Colonic mucosa (tissue), 4 donors: ENCODE results near the gene GMPR2. TPM values are rescaled to one million over a fixed set of nuclear protein-coding genes. Genes with fewer than 3 reads are reported as not detected.

ENCODE experiments used
- DNase-seq: peaks from one replicate; pipeline ENCODE4 v3.0.0-alpha.2; 2020
- H3K27ac ChIP-seq: fragments of 200-600 bp; one replicate; pipeline ENCODE4 v1.8.0; 2021
- H3K27me3 ChIP-seq: fragments of 200-600 bp; one replicate; pipeline ENCODE4 v1.8.0; 2021
- H3K36me3 ChIP-seq: fragments of 200-600 bp; one replicate; pipeline ENCODE4 v1.8.0; 2021
- H3K4me1 ChIP-seq: fragments of 200-600 bp; one replicate; pipeline ENCODE4 v1.8.0; 2021; ENCODE audit warnings: mild to moderate bottlenecking
- H3K4me3 ChIP-seq: fragments of 200-600 bp; one replicate; pipeline ENCODE4 v1.8.0; 2021
- H3K9ac ChIP-seq, 2 donors: one replicate each; pipeline ENCODE4 v1.7.0; 2013; ENCODE audit warnings: control low read depth in 2 of 2, low read depth in 2 of 2, low read length in 2 of 2
- H3K9me3 ChIP-seq: fragments of 200-600 bp; one replicate; pipeline ENCODE4 v1.8.0; 2021
- intact Hi-C: fragments of 100-400 bp; cut with DNase I; formaldehyde crosslinking; loops from one replicate; pipeline ENCODE4 v1.14.1; 2022
- total RNA-seq, 2 donors: library from RNA; stranded (reverse); fragmentation: NEBNext Ultra II Directional in 1 of 2; extraction: Animal tissue kit (Norgen Biotek cat#: 25700) in 1 of 2; gene quantifications; one replicate each; pipeline ENCODE4 v1.2.1, GENCODE V29; 2021
- TF ChIP-seq, protein P1 (sequence below): fragments of 200-600 bp; IDR thresholded peaks from one replicate; pipeline ENCODE4 v1.8.0; 2022; ENCODE audit warnings: antibody characterized with exemption, mild to moderate bottlenecking
- donor health status: healthy.
- donor health status: DM: no; HTN: no; CAD: no.
- donor health status: DM: no; HTN: no; CAD: no.

Gene GMPR2
- total RNA-seq, 2 donors from 2014 or later, result 57.9 to 68.1 TPM

DNA sequence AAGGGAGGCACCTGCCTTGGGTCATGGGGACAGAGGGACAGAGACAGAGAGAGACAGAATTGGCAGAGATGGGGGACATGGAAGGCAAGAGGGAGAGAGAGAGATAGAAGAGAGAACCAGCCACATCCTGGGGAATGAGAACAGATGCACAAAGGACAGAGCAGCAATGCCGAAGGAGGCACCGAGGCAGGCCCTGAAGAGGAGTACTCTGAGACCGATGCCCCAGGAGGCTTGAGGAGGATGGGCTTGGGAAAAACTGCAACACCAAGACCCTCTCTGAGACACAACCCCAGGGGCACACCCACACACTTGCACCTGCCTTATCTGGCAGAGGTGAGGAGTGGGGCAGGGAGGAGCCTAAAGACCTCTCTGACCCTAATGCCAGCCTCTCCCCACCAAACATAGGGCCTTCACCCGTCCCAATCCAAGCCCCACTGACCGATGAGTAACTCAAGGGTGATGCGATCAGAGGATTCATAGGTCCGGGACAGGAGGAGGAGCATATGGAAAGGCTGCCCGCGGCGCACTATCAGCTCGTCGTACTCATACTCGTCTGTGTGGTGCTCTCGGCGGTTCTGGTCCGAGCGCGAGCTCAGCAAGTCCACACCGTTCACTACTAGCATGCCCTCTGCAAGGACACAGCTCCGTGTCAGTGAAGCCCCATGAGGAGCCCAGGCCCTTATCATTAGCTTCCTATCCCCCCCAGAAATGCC is 28.7 kb downstream of the GMPR2 start:
- intact Hi-C loops, result no loop called here
- Histone ChIP-seq H3K27me3 (no peaks in the 10 kb centered on the region), H3K9ac (no peak overlapping the region), H3K4me3 (no peak overlapping the region), H3K27ac (no peak overlapping the region), H3K9me3 (no peaks in the 10 kb centered on the region), H3K4me1 (no peaks in the 10 kb centered on the region), H3K36me3 (peaks cover under 1% of the 10 kb centered on the region)
- DNase-seq, result no peak
- TF ChIP-seq, protein P1, sequence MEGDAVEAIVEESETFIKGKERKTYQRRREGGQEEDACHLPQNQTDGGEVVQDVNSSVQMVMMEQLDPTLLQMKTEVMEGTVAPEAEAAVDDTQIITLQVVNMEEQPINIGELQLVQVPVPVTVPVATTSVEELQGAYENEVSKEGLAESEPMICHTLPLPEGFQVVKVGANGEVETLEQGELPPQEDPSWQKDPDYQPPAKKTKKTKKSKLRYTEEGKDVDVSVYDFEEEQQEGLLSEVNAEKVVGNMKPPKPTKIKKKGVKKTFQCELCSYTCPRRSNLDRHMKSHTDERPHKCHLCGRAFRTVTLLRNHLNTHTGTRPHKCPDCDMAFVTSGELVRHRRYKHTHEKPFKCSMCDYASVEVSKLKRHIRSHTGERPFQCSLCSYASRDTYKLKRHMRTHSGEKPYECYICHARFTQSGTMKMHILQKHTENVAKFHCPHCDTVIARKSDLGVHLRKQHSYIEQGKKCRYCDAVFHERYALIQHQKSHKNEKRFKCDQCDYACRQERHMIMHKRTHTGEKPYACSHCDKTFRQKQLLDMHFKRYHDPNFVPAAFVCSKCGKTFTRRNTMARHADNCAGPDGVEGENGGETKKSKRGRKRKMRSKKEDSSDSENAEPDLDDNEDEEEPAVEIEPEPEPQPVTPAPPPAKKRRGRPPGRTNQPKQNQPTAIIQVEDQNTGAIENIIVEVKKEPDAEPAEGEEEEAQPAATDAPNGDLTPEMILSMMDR, result no peak

DNA sequence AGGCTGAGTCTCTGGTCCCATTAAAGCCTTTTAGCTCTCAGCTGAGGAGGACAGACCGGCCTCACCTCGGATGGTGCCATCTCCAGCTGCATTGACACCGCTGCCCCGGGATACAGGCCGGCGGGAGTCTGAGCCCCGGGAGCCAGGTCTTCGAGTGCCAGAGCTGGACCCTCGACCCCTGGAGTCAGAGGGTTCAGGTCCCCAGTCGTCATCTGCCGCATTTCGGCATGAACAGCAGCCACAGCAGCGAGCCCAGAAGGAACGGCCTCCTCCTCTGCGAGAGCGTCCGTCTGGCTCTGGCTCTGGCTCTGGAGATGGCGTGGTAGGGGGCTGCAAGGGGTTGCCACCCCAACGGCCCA is 29.2 kb downstream of the GMPR2 start:
- no peak overlapping the region for H3K9ac ChIP-seq
- no peak overlapping the region for H3K4me3 ChIP-seq
- TF ChIP-seq, protein P1, result no peak
- H3K27ac ChIP-seq, result no peak overlapping the region
- no peaks in the 10 kb centered on the region for H3K27me3 ChIP-seq
- intact Hi-C loops, result no loop called here
- H3K4me1 ChIP-seq, result no peaks in the 10 kb centered on the region
- peaks cover 6% of the 10 kb centered on the region for H3K36me3 ChIP-seq
- no peaks in the 10 kb centered on the region for H3K9me3 ChIP-seq
- DNase-seq, result no peak

DNA sequence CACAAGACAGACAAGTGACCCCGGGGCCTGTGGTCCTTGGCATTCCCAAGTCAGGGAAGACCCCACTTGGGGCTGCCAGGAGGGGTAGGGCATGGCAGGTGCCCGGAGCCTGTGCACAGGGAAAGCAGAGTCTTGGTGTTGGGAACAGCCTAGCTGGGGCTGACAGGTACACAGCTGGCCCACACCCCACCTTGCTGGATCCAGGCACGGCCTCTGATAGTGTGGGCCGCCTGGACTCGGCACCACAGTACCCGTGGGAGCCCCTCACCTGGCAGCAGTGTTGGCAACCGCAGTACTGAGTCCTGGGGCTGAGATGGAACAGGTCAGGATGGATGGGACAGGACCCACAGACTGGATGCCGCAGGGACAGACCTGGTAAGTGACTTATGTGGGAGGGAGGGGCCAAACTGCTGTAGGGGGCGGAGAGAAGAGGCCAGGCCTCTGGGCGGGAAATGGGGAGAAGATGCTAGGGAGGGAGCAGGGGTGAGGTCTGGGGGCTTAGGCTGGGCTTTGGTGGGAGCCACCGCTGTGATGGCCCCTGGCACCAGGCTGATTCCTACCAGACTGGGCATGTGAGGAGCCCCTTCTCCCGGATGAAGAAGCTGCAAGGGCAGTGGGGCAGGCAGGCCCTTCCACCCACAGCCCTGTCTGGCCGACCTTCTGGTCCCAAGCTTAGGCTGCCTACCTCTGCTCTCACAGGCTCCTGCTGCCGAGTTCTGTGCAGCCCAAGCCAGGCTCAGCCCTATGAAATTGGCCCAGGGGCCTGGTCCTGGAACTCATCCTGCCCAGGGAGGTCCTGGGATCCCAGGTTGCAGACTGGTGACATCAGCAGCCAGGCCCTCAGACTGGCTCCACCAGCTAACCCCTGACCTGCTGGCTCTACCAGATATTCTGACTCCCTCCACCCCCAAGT is 30.3 kb downstream of the GMPR2 start, which contains the start of gene TGM1:
Gene TGM1 (minus strand): TSS at position 357 of the 913 bp plus-strand sequence. CDS start 825 bp downstream, outside the sequence.
- DNase-seq, result no peak
- peaks cover 7% of the 10 kb centered on the region for H3K36me3 ChIP-seq
- intact Hi-C loops, result no loop called here
- H3K9ac ChIP-seq, result no peak within 1 kb of the TSS
- H3K9me3 ChIP-seq, result no peaks in the 10 kb centered on the region
- no peaks in the 10 kb centered on the region for H3K4me1 ChIP-seq
- H3K4me3 ChIP-seq, result no peak within 1 kb of the TSS
- no peak within 1 kb of the TSS for H3K27ac ChIP-seq
- TF ChIP-seq, protein P1, result no peak
- H3K27me3 ChIP-seq, result no peaks in the 10 kb centered on the region

DNA sequence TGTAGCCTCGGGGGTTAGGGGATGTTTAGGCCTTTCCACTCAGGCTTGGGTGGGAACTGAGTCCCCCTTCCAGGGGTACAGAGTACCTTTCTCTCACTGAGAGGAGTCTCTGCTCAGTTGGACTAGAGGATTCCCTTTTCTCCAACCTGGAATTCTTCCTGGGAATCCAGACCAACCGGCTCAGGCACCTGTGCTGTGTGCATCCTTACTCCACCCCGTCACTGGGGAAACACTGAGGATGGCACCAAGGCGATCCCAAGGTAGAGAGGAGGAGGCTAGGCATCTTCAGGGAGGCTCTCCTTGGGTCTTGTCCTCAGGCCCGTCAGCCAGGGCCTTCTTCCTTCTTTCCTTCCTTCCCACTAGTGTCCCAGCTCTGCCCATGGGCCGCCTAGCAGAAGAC is 31.1 kb downstream of the GMPR2 start:
- H3K27ac ChIP-seq, result no peak overlapping the region
- H3K27me3 ChIP-seq, result no peaks in the 10 kb centered on the region
- DNase-seq, result no peak
- peaks cover 7% of the 10 kb centered on the region for H3K36me3 ChIP-seq
- TF ChIP-seq, protein P1, result no peak
- no peak overlapping the region for H3K9ac ChIP-seq
- intact Hi-C loops, result no loop called here
- no peaks in the 10 kb centered on the region for H3K4me1 ChIP-seq
- no peak overlapping the region for H3K4me3 ChIP-seq
- H3K9me3 ChIP-seq, result no peaks in the 10 kb centered on the region

DNA sequence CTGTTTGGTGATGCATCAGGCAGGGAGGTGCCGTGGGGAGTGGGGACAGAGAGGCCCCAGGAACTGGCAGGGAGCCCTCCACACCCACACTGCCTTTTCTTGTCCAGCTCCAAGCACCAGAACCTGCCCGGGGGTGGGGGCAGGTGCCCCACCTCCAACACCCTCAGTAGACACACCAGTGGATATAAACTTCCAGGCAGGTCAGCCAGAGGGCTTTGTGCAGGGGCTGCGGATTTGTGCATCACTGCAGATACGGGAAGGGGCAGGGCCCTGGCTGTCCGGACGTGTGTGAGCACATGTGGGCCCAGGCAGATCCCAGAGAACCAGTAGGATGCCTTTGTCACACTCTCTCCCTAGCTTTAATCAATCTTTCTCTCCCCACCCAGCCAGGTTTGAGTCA is 31.6 kb downstream of the GMPR2 start:
- H3K4me1 ChIP-seq, result no peaks in the 10 kb centered on the region
- no peaks in the 10 kb centered on the region for H3K27me3 ChIP-seq
- peaks cover 7% of the 10 kb centered on the region for H3K36me3 ChIP-seq
- H3K4me3 ChIP-seq, result no peak overlapping the region
- TF ChIP-seq, protein P1, result no peak
- H3K27ac ChIP-seq, result no peak overlapping the region
- no peak for DNase-seq
- H3K9me3 ChIP-seq, result no peaks in the 10 kb centered on the region
- no peak overlapping the region for H3K9ac ChIP-seq
- intact Hi-C loops, result no loop called here
